DND-41 (cell line): ENCODE results near the gene SS18L1.

Source experiments
- ATAC-seq: fragments of 200-7000 bp; cut with Tn5 transposase; 3 replicates; pipeline ENCODE4 v1.9.1; 2021; ENCODE audit warnings: low read depth; ENCODE audit not compliant: insufficient read depth
- DNase-seq: peaks from one replicate; pipeline ENCODE4 v3.0.0-alpha.2; 2020
- H2AFZ ChIP-seq: 2 replicates; pipeline ENCODE4 v1.6.0; 2012; ENCODE audit warnings: low read depth, low read length
- H3K27ac ChIP-seq: 2 replicates; pipeline ENCODE4 v1.5.1; 2012; ENCODE audit warnings: low read length, inconsistent platforms
- H3K27me3 ChIP-seq: fragments of 200-600 bp; sonication (generic); 2 replicates; pipeline ENCODE4 v1.6.0; 2012; ENCODE audit warnings: low read length, mild to moderate bottlenecking, inconsistent platforms; ENCODE audit not compliant: insufficient read depth, poor library complexity
- H3K36me3 ChIP-seq: 2 replicates; pipeline ENCODE4 v1.5.1; 2012; ENCODE audit warnings: low read length, inconsistent platforms; ENCODE audit not compliant: insufficient read depth
- H3K4me1 ChIP-seq: 2 replicates; pipeline ENCODE4 v1.5.1; 2012; ENCODE audit warnings: mild to moderate bottlenecking, low read length; ENCODE audit not compliant: insufficient read depth
- H3K4me2 ChIP-seq: 2 replicates; pipeline ENCODE4 v1.6.0; 2012; ENCODE audit warnings: mild to moderate bottlenecking, moderate library complexity, low read length, inconsistent platforms; ENCODE audit not compliant: insufficient read depth
- H3K4me3 ChIP-seq, 2 experiments: fragments of 200-600 bp in 1 of 2; shearing (Covaris generic) in 1 of 2; 2 replicates each; pipeline ENCODE4 v1.5.1; 2012 to 2016; ENCODE audit warnings: inconsistent platforms in 2 of 2, low read length in 2 of 2, mild to moderate bottlenecking in 2 of 2, low read depth in 1 of 2, moderate library complexity in 1 of 2
- H3K79me2 ChIP-seq: 2 replicates; pipeline ENCODE4 v1.6.0; 2012; ENCODE audit warnings: low read length, inconsistent platforms; ENCODE audit not compliant: insufficient read depth
- H3K9ac ChIP-seq: 2 replicates; pipeline ENCODE4 v1.6.0; 2012; ENCODE audit warnings: low read depth, mild to moderate bottlenecking, inconsistent platforms, low read length, moderate library complexity
- H3K9me3 ChIP-seq: 2 replicates; pipeline ENCODE4 v1.5.1; 2012; ENCODE audit warnings: low read length, moderate library complexity, mild to moderate bottlenecking, inconsistent platforms; ENCODE audit not compliant: insufficient read depth, severe bottlenecking
- H4K20me1 ChIP-seq: 2 replicates; pipeline ENCODE4 v1.6.0; 2012; ENCODE audit warnings: low read length; ENCODE audit not compliant: insufficient read depth
- EZH2 ChIP-seq: IDR thresholded peaks from 3 replicates; pipeline ENCODE4 v1.6.1; 2012; ENCODE audit warnings: borderline replicate concordance, low read depth, mild to moderate bottlenecking, moderate library complexity, low read length, inconsistent platforms; ENCODE audit not compliant: severe bottlenecking
- TF ChIP-seq, protein P1 (sequence below): IDR thresholded peaks from 2 replicates; pipeline ENCODE4 v1.5.1; 2012; ENCODE audit warnings: borderline replicate concordance, low read length, moderate library complexity, mild to moderate bottlenecking; ENCODE audit not compliant: poor library complexity, severe bottlenecking; ENCODE audit errors: extremely low read depth

Gene SS18L1

DNA sequence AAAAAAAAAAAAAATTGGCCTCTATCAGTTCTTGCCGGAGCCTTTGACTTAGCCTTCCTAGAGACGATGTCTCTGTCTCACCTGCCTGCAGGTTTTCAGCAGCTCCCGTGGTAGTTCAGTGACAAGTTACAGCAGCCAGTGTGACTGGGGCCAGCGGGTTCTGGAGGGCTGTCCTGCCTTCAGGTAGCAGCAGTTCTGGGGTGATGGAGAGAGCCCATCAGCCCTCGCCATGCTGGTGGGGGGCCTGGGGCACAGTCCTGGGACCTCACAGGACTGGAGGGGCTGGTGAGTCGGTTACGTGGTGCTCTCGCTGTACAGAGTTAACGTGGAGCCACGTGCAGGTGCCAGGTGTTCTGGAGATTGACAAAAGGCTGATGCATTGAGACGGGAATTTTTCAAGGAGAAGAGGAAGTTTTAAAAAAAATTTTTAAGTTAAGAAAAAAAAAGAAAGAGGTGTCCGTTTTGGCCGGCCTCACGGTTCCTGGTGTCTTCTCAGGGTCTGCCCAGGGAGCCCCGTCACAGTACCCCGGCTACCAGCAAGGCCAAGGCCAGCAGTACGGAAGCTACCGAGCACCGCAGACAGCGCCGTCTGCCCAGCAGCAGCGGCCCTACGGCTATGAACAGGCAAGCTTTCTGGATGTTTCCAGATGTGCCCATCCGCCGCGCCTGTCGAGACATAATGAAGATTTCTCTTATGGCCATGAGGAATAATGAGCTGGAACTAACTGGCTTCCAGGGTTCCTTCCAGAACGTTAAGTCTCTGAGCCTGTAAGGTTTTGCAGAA, 30.6 kb downstream of the SS18L1 start:
- H3K4me2 ChIP-seq: no peak overlapping the region
- no peaks in the 10 kb centered on the region for H3K79me2 ChIP-seq
- no peaks in the 10 kb centered on the region for H3K9me3 ChIP-seq
- H3K9ac ChIP-seq: no peak overlapping the region
- no peak overlapping the region for H3K4me3 ChIP-seq
- no peak for DNase-seq
- ATAC-seq: no peak
- 0 out of 2 replicates have a peak, but pooled peaks cover under 1% of the 10 kb centered on the region for H4K20me1 ChIP-seq
- no peaks in the 10 kb centered on the region for H3K27me3 ChIP-seq
- no peak overlapping the region for H2AFZ ChIP-seq
- TF ChIP-seq, protein P1, sequence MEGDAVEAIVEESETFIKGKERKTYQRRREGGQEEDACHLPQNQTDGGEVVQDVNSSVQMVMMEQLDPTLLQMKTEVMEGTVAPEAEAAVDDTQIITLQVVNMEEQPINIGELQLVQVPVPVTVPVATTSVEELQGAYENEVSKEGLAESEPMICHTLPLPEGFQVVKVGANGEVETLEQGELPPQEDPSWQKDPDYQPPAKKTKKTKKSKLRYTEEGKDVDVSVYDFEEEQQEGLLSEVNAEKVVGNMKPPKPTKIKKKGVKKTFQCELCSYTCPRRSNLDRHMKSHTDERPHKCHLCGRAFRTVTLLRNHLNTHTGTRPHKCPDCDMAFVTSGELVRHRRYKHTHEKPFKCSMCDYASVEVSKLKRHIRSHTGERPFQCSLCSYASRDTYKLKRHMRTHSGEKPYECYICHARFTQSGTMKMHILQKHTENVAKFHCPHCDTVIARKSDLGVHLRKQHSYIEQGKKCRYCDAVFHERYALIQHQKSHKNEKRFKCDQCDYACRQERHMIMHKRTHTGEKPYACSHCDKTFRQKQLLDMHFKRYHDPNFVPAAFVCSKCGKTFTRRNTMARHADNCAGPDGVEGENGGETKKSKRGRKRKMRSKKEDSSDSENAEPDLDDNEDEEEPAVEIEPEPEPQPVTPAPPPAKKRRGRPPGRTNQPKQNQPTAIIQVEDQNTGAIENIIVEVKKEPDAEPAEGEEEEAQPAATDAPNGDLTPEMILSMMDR: no peak
- no peak for TF ChIP-seq EZH2
- H3K27ac ChIP-seq: no peak overlapping the region
- H3K36me3 ChIP-seq: peaks cover 52% of the 10 kb centered on the region
- H3K4me1 ChIP-seq: no peaks in the 10 kb centered on the region

DNA sequence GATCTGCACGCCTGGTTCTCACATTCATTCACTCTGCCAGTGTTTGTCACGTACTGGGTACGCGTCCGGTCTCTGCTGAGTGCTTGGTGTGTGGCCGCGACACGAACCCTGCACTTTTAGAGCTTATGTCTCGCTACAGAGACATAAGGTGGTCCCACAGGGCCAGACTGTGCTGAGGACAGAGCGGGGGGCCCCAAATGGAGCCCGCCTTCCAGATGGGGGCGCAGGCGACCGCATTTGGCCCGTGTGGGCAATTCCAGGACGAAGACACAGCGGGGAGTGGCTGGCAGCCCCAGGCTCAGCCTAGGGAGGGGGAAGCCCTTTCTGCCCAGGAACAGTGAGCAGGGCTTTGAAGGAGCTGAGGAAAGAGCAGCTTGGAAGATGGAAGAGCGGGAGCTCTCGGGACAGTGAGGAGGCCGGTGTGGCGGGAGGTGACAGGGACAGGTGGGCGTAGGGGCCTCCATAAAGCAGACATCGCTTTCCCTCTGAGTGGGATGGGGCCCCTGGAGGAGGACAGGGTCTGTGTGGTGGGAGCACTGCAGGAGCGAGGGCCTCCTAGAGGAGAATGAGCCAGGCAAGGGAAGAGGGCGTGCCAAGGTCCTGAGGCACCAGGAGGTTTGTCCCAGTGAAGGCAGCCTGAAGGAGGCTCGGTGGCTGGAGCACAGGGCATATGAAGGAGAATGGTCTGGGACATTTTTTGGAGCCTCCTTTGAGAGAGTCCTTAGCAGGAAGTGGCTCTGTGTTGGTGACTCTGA, 31.5 kb downstream of the SS18L1 start:
- Histone ChIP-seq H3K4me2 (no peak overlapping the region), H3K4me1 (no peaks in the 10 kb centered on the region), H3K79me2 (no peaks in the 10 kb centered on the region), H3K9ac (no peak overlapping the region), H3K27ac (no peak overlapping the region), H3K4me3 (no peak overlapping the region), H4K20me1 (no peaks in the 10 kb centered on the region), H3K27me3 (no peaks in the 10 kb centered on the region), H2AFZ (no peak overlapping the region), H3K36me3 (peaks cover 48% of the 10 kb centered on the region), H3K9me3 (no peaks in the 10 kb centered on the region)
- TF ChIP-seq, protein P1: no peak
- no peak for TF ChIP-seq EZH2
- DNase-seq (no peak), ATAC-seq (peak; percentile 19; the same call in 1 of the 3 replicates)

DNA sequence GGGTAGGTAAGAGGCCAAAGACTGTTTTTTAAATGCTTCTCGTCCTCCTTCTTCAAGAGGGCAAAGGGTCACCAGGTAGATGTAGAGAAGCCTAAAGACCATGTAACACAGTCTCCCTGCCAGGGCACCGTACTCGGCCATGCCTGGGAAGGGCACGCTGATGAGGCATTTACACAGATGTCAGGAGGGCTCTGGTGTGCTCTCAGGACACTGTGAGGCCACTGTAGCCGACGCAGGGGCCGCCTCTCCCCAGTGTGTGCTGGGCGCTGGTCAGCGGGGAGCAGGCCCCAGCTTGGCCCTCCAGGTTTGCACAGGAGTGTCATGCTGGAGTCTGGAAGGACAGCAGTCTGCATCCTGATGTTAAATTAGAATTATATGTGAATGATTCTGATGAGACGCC, 32.1 kb downstream of the SS18L1 start:
- H3K27me3 ChIP-seq: no peaks in the 10 kb centered on the region
- H3K27ac ChIP-seq: no peak overlapping the region
- H3K4me1 ChIP-seq: no peaks in the 10 kb centered on the region
- no peak overlapping the region for H3K9ac ChIP-seq
- DNase-seq (no peak), ATAC-seq (no peak)
- H4K20me1 ChIP-seq: no peaks in the 10 kb centered on the region
- H3K4me3 ChIP-seq: no peak overlapping the region
- peaks cover 48% of the 10 kb centered on the region for H3K36me3 ChIP-seq
- TF ChIP-seq, protein P1: no peak
- TF ChIP-seq EZH2: no peak
- no peaks in the 10 kb centered on the region for H3K9me3 ChIP-seq
- no peak overlapping the region for H2AFZ ChIP-seq
- H3K4me2 ChIP-seq: no peak overlapping the region
- no peaks in the 10 kb centered on the region for H3K79me2 ChIP-seq
